Fibroblast of the aortic adventitia (primary cell): ENCODE results near the gene C9orf78. TPM values are rescaled to one million over a fixed set of nuclear protein-coding genes. Genes with fewer than 3 reads are reported as not detected.

Experiments
- DNase-seq: peaks from one replicate; pipeline ENCODE4 v3.0.0-alpha.2; 2010; ENCODE audit warnings: low read depth
- H3K4me3 ChIP-seq: 2 replicates; pipeline ENCODE4 v1.5.1; 2011; ENCODE audit warnings: low read depth, mild to moderate bottlenecking, control low read depth, low read length, moderate library complexity
- small RNA-seq: library from RNA; depleted of rRNA; stranded (forward); fragments of <200 nt; gene quantifications from one replicate; pipeline ENCODE3, GENCODE V24; 2012
- total RNA-seq: library from RNA; depleted of rRNA; stranded (reverse); fragments of >200 nt; gene quantifications from 2 replicates; pipeline ENCODE4 v1.2.3, GENCODE V29; 2012; ENCODE audit warnings: low replicate concordance
- TF ChIP-seq, protein P1 (sequence below): IDR thresholded peaks from 2 replicates; pipeline ENCODE4 v1.5.1; 2011; ENCODE audit warnings: mild to moderate bottlenecking, low read length, control low read depth, inconsistent platforms; ENCODE audit not compliant: insufficient read depth

C9orf78 gene
- total RNA-seq, 1 donor, result 37.3 TPM

DNA sequence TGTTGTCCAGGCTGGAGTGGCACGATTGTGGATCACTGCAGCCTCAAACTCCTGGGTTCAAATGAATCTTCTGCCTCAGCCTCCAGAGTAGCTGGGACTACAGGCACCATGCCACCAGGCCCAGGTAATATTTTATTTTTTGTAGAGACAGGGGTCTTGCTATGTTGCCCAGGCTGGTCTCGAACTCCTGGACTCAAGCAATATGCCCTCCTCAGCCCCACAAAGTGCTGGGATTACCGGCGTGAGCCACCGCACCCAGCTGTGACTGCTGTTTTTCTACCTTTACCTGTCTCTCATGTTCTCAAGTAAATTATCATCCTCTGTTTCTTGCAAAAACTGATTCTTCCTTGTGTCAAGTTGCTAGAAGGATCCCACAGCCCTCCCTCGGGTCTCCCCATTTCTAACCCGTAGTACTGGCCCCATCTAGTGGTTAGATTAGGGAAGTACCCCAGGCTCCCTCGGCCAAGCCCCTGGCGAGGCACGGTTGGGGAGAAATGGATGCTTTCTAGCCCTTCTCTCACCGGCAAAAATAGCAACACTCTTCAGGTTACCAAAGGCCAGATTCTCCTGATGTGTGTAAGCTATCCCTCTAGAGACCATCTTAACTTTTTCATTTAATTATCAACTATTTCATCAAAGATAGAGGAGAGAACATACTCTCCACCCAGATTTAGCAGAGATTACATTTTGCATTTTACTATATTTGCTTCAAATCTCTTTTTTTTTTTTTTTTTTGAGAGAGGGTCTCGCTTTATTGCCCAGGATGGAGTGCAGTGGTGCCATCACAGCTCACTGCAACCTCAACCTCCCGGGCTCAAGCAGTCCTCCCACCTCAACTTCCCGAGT, 51.3 kb downstream of the C9orf78 start:
- no peak overlapping the region for H3K4me3 ChIP-seq
- TF ChIP-seq, protein P1, sequence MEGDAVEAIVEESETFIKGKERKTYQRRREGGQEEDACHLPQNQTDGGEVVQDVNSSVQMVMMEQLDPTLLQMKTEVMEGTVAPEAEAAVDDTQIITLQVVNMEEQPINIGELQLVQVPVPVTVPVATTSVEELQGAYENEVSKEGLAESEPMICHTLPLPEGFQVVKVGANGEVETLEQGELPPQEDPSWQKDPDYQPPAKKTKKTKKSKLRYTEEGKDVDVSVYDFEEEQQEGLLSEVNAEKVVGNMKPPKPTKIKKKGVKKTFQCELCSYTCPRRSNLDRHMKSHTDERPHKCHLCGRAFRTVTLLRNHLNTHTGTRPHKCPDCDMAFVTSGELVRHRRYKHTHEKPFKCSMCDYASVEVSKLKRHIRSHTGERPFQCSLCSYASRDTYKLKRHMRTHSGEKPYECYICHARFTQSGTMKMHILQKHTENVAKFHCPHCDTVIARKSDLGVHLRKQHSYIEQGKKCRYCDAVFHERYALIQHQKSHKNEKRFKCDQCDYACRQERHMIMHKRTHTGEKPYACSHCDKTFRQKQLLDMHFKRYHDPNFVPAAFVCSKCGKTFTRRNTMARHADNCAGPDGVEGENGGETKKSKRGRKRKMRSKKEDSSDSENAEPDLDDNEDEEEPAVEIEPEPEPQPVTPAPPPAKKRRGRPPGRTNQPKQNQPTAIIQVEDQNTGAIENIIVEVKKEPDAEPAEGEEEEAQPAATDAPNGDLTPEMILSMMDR, result peak; percentile 94
- peak; percentile 87 for DNase-seq

DNA sequence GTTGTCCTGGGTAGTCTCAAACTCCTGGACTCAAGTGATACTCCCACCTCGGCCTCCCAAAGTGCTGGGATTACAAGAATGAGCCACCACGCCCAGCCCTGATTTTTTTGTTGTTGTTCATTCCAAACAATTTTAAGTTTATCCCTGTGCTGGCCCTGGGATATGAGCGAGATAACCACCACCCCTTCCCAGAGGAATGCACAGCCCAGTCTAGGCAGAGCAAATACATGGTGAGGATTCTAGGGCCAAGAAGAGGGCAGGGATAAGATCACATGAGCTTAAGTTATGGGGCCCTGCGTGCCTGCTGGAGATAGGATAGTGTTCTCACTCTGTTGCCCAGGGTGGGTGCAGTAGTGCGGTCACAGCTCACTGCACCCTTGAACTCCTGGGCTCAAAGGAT, 53.1 kb downstream of the C9orf78 start:
- no peak overlapping the region for H3K4me3 ChIP-seq
- TF ChIP-seq, protein P1, result no peak
- DNase-seq, result peak; percentile 77

DNA sequence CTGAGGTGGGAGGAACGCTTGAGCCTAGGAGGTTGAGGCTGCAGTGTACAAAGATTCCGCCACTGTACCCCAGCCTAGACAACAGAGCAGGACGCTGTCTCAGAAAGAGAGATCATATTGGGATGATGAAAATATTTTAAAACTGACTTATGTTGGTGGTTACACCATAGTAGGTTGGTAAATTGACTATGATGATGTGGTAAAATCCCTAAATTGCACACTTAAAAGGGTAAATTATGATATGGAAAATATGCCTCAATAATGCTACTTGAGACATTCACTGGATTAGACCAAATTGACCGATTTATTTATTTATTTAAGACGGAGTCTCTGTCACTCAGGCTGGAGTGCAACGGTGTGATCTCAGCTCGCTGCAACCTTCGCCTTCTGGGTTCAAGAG, 53.9 kb downstream of the C9orf78 start:
- no peak overlapping the region for H3K4me3 ChIP-seq
- DNase-seq, result no peak
- TF ChIP-seq, protein P1, result no peak

DNA sequence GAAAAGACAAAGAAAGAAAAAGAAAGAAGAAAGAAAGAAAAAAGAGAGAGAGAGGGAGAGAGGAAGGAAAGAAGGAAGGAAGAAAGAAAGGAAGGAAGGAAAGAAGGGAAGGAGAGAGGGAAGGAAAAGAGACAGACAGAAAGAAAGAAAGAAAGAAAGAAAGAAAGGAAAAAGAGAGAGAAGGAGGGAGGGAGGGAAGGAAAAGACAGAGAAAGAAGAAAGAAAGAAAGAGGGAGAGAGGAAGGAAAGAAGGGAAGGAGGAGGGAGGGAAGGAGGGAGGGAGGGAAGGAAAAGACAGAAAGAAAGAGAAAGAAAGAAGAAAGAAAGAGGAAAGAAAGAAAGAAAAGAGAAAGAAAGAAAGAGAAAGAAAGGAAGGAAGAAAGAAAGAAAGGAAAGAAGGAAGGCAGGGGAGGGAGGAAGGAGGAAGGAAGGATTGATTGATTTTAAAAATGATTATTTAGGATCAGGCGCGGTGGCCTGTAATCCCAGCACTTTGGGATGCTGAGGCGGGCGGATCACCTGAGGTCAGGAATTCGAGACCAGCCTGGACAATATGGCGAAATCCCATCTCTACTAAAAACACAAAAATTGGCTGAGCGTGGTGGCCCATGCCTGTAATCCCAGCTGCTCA, 55.4 kb downstream of the C9orf78 start:
- DNase-seq, result no peak
- H3K4me3 ChIP-seq, result no peak overlapping the region
- TF ChIP-seq, protein P1, result no peak

DNA sequence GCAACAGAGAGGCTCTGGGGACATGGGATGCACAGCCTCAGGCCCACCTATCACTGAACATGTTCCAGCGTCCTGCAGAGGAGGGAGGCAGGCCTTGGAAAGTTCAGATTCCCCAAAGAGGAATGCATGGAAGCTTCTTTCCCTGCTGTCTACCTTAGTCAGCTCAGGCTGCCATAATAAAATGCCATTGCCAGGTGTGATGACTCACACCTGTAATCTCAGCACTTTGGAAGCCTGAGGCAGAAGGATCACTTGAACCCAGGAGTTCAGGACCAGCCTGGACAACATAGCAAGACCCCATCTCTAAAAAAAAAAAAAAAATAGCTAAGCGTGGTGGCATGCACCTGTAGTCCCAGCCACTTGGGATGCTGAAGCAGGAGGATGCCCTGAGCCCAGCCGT, 56.6 kb downstream of the C9orf78 start:
- TF ChIP-seq, protein P1, result no peak
- H3K4me3 ChIP-seq, result no peak overlapping the region
- no peak for DNase-seq

DNA sequence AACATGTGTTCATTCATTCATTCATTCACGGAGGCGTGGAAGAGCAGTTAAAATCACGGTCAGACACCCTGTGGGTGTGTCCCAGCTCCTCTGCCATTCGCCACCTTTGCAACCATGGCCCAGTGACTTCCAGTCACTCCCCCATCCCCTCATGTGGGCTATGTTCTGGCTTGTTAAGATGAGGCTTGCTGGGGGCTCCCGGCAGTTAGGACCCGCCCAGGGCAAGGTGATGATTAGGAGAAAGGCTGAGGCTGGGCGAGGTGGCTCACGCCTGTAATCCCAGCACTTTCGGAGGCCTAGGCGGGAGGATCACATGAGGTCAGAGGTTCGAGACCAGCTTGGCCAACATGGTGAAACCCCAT, 57.3 kb downstream of the C9orf78 start:
- TF ChIP-seq, protein P1, result no peak
- H3K4me3 ChIP-seq, result no peak overlapping the region

More for the DNA sequence above, 57.3 kb downstream of the C9orf78 start:
- no peak for DNase-seq

Small RNAs within 50 kb of the gene (small RNA-seq; reads per million reads assigned to genes)
- 1.3 reads per million, percentile 50 among the genes with 10 or more reads in this experiment for gene MIR6855

Other genes with a start within 250 kb of the C9orf78 start
- gene C9orf50, start 214.2 kb downstream of the C9orf78 start, total RNA-seq, result 0.98 TPM in 1 of 2 replicates, not detected in the other
- 9.0 and 27.6 TPM in 2 replicates for gene NTMT1, start 209.1 kb downstream of the C9orf78 start, total RNA-seq
- gene ASB6, start 193.1 kb downstream of the C9orf78 start, total RNA-seq, result 7.0 and 14.0 TPM in 2 replicates
- gene PRRX2, start 169.6 kb downstream of the C9orf78 start, total RNA-seq, result 3.5 and 36.1 TPM in 2 replicates
- 6.9 and 30.9 TPM in 2 replicates for gene PTGES, start 82.2 kb downstream of the C9orf78 start, total RNA-seq
- 24.9 and 36.2 TPM in 2 replicates for gene TOR1B, start 32.1 kb downstream of the C9orf78 start, total RNA-seq
- gene TOR1A, start 11.1 kb downstream of the C9orf78 start, total RNA-seq, result 23.0 and 48.9 TPM in 2 replicates
- gene USP20, start 183 bp upstream of the C9orf78 start, total RNA-seq, result 7.5 and 11.4 TPM in 2 replicates
- gene FNBP1, start 207.9 kb upstream of the C9orf78 start, total RNA-seq, result 44.4 and 57.9 TPM in 2 replicates
- 11.5 and 30.9 TPM in 2 replicates for gene GPR107, start 218.6 kb upstream of the C9orf78 start, total RNA-seq